Right lobe of liver (tissue), 4 donors: Measurements from ENCODE around the gene RHEX.
"Not testable (repeated sequence)": the region's sequence is repeated elsewhere in the genome, so short reads cannot be mapped to it uniquely, and the experiment has no call there.

Experiments used
- POLR2A ChIP-seq: fragments of 450-650 bp; IDR thresholded peaks from one replicate; pipeline ENCODE4 v1.6.1; 2017; ENCODE audit warnings: antibody characterized with exemption, mild to moderate bottlenecking
- TF ChIP-seq, protein P1 (sequence below), 4 donors: fragments of 200-600 bp in 3 of 4; fragments of 450-650 bp in 1 of 4; IDR thresholded peaks; one replicate each; pipeline versions ENCODE4 v1.5.1 to v1.8.0; 2016 to 2022; ENCODE audit warnings: antibody characterized with exemption in 4 of 4, mild to moderate bottlenecking in 2 of 4
- donor health status: DM: no; HTN: no; CAD: no.
- donor health status: DM: no; HTN: no; CAD: no.
- donor health status: DM: no; HTN: yes; CAD: no.

DNA sequence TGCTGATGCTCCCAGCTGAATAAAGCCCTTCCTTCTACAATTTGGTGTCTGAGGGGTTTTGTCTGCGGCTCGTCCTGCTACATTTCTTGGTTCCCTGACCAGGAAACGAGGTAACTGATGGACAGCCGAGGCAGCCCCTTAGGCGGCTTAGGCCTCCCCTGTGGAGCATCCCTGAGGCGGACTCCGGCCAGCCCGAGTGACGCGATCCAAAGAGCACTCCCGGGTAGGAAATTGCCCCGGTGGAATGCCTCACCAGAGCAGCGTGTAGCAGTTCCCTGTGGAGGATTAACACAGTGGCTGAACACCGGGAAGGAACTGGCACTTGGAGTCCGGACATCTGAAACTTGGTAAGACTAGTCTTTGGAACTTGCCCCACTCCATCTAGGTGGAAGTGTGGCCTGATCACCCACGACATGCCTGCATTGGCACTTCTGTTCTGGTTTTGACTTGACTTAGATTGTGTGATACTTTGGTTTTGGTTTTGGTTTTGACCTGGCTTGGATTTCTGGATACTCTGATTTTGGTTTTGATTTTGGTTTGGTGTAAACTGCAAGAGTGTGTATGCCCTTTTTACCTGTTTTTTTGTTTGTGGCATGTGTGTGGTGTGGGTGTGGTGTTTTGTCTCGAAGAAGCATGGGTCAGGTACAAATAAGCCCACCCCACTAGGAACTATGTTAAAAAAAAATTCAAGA is at the start of gene RHEX:
- TF ChIP-seq, protein P1, sequence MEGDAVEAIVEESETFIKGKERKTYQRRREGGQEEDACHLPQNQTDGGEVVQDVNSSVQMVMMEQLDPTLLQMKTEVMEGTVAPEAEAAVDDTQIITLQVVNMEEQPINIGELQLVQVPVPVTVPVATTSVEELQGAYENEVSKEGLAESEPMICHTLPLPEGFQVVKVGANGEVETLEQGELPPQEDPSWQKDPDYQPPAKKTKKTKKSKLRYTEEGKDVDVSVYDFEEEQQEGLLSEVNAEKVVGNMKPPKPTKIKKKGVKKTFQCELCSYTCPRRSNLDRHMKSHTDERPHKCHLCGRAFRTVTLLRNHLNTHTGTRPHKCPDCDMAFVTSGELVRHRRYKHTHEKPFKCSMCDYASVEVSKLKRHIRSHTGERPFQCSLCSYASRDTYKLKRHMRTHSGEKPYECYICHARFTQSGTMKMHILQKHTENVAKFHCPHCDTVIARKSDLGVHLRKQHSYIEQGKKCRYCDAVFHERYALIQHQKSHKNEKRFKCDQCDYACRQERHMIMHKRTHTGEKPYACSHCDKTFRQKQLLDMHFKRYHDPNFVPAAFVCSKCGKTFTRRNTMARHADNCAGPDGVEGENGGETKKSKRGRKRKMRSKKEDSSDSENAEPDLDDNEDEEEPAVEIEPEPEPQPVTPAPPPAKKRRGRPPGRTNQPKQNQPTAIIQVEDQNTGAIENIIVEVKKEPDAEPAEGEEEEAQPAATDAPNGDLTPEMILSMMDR (IDR thresholded peaks at IDR 0.05) = not testable (repeated sequence)
- TF ChIP-seq POLR2A = not testable (repeated sequence)
